ENCODE data around the gene CDKN2AIP.
"Not testable (repeated sequence)": the region's sequence is repeated elsewhere in the genome, so short reads cannot be mapped to it uniquely, and the experiment has no call there.

Gene CDKN2AIP

DNA sequence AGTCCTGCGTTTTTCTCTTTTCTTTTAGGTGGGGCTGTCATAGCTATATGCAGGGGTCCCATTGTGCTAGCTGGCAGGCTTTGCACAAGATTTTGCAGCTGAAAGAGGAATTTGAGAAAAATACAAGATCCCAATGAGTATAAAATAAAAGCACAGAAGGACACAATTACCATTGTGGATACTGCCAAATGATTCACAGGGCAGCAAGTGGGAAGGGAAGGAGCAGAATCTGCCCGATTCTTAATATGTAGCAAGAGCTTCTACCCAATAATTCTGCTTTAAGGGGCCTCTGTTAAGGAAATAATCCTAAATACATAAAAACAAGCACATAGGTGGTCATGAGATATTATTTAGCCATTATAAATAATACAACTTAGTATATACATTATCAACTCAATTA lies 34.5 kb downstream of the CDKN2AIP start:
- H3K4me1 ChIP-seq (ENCODE audit: control insufficient read depth in 1 of 2, insufficient read depth in 2 of 2, low read length in 2 of 2): no peaks in the 10 kb centered on the region
- H3K4me3 ChIP-seq (ENCODE audit: low read depth in 1 of 2, low read length in 2 of 2): no peak overlapping the region
- H3K36me3 ChIP-seq (ENCODE audit: control insufficient read depth in 1 of 2, insufficient read depth in 2 of 2, low read length in 2 of 2): no peaks in the 10 kb centered on the region
- no peak overlapping the region for H3K27ac ChIP-seq (ENCODE audit: low read length)
- H3K9me3 ChIP-seq (ENCODE audit: control insufficient read depth in 1 of 2, low read length in 2 of 2): no peaks in the 10 kb centered on the region
- H3K27me3 ChIP-seq (ENCODE audit: low read depth, low read length): no peaks in the 10 kb centered on the region

DNA sequence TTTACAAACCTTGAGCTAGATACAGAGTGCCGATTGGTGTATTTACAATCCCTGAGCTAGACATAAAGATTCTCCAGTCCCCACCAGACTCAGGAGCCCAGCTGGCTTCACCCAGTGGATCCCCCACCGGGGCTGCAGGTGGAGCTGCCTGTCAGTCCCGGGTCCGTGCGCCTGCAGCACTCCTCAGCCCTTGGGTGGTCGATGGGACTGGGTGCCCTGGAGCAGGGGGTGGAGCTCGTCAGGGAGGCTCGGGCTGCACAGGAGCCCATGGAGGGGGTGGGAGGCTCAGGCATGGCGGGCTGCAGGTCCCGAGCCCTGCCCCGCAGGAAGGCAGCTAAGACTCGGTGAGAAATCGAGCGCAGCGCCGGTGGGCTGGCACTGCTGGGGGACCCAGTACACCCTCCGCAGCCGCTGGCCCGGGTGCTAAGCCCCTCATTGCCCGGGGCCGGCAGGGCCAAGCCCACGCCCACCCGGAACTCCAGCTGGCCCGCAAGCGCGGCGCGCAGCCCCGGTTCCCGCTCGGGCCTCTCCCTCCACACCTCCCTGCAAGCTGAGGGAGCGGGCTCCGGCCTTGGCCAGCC lies 38.2 kb downstream of the CDKN2AIP start:
- H3K27ac ChIP-seq (ENCODE audit: low read length); H3K9me3 ChIP-seq (ENCODE audit: control insufficient read depth in 1 of 2, low read length in 2 of 2); H3K4me1 ChIP-seq (ENCODE audit: control insufficient read depth in 1 of 2, insufficient read depth in 2 of 2, low read length in 2 of 2); H3K27me3 ChIP-seq (ENCODE audit: low read depth, low read length); H3K36me3 ChIP-seq (ENCODE audit: control insufficient read depth in 1 of 2, insufficient read depth in 2 of 2, low read length in 2 of 2); H3K4me3 ChIP-seq (ENCODE audit: low read depth in 1 of 2, low read length in 2 of 2): not testable (repeated sequence)

- Histone ChIP-seq H3K4me3 (ENCODE audit: low read depth in 1 of 2, low read length in 2 of 2) (no peak overlapping the region), H3K4me1 (ENCODE audit: control insufficient read depth in 1 of 2, insufficient read depth in 2 of 2, low read length in 2 of 2) (no peaks in the 10 kb centered on the region), H3K27me3 (ENCODE audit: low read depth, low read length) (no peaks in the 10 kb centered on the region), H3K27ac (ENCODE audit: low read length) (no peak overlapping the region), H3K36me3 (ENCODE audit: control insufficient read depth in 1 of 2, insufficient read depth in 2 of 2, low read length in 2 of 2) (no peaks in the 10 kb centered on the region), H3K9me3 (ENCODE audit: control insufficient read depth in 1 of 2, low read length in 2 of 2) (no peaks in the 10 kb centered on the region)
Observed at GRCh38 chr4:183483997-183484396, 39.6 kb downstream of the CDKN2AIP start.

DNA sequence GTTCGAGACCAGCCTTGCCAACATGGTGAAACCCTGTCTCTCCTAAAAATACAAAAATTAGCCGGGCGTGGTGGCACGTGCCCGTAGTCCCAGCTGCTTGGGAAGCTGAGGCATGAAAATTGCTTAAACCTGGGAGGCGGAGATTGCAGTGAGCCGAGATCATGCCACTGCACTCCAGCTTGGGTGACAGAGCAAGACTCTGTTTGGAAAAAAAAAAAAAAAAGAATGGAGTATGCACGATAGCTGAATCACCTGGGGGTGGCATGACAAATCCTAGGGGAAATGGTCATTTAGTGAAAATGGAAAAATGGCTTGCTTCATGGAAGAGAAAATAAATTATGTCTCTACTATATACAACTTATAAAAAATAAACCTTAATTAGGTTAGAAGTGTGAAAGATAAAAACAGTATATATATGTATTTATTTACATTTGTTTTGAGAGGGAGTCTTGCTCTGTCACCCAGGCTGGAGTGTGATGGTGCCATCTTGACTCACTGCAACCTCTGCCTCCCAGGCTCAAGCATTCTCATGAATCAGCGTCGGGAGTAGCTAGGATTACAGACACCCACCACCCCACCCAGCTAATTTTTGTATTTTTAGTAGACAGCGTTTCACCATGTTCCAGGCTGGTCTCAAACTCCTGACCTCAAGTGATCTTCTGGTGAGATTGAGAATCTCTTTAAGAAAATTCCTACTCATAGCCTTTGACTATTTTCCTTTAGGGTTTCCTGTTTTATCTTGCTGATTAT lies 41.1 kb downstream of the CDKN2AIP start:
- Histone ChIP-seq H3K36me3 (ENCODE audit: control insufficient read depth in 1 of 2, insufficient read depth in 2 of 2, low read length in 2 of 2) (no peaks in the 10 kb centered on the region), H3K4me3 (ENCODE audit: low read depth in 1 of 2, low read length in 2 of 2) (no peak overlapping the region), H3K27ac (ENCODE audit: low read length) (no peak overlapping the region), H3K27me3 (ENCODE audit: low read depth, low read length) (no peaks in the 10 kb centered on the region), H3K4me1 (ENCODE audit: control insufficient read depth in 1 of 2, insufficient read depth in 2 of 2, low read length in 2 of 2) (no peaks in the 10 kb centered on the region), H3K9me3 (ENCODE audit: control insufficient read depth in 1 of 2, low read length in 2 of 2) (no peaks in the 10 kb centered on the region)

DNA sequence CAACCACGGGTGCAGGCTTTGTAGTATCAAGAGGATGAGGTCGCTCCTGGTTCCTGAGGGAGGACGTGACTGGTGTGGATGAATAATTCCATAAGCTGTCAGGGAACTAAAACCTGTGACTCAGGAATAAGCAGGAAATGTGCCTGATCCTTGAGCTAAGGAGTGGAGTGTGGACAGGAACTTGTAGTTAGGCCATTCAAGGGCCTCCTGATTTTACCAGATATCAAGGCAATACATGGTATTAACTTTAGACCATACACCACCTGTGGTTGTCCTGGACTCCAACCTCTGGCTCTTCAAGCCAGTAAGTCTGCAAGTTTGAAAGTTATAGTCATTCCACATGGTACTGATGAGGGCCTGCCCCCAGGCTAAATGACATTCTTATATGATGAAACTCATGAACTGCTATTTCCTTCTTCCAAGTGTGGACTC lies 48.4 kb downstream of the CDKN2AIP start:
- Histone ChIP-seq H3K9me3 (ENCODE audit: control insufficient read depth in 1 of 2, low read length in 2 of 2) (no peaks in the 10 kb centered on the region), H3K27me3 (ENCODE audit: low read depth, low read length) (no peaks in the 10 kb centered on the region), H3K4me1 (ENCODE audit: control insufficient read depth in 1 of 2, insufficient read depth in 2 of 2, low read length in 2 of 2) (no peaks in the 10 kb centered on the region), H3K4me3 (ENCODE audit: low read depth in 1 of 2, low read length in 2 of 2) (no peak overlapping the region), H3K27ac (ENCODE audit: low read length) (no peak overlapping the region), H3K36me3 (ENCODE audit: control insufficient read depth in 1 of 2, insufficient read depth in 2 of 2, low read length in 2 of 2) (peaks cover 0 to 8% of the 10 kb centered on the region in 2 donors)

GRCh38 chr4:183493246-183493645 lies 48.8 kb downstream of the CDKN2AIP start:
- no peak overlapping the region for H3K4me3 ChIP-seq (ENCODE audit: low read depth in 1 of 2, low read length in 2 of 2)
- peaks cover 0 to 8% of the 10 kb centered on the region in 2 donors for H3K36me3 ChIP-seq (ENCODE audit: control insufficient read depth in 1 of 2, insufficient read depth in 2 of 2, low read length in 2 of 2)
- no peaks in the 10 kb centered on the region for H3K9me3 ChIP-seq (ENCODE audit: control insufficient read depth in 1 of 2, low read length in 2 of 2)
- no peaks in the 10 kb centered on the region for H3K27me3 ChIP-seq (ENCODE audit: low read depth, low read length)
- no peaks in the 10 kb centered on the region for H3K4me1 ChIP-seq (ENCODE audit: control insufficient read depth in 1 of 2, insufficient read depth in 2 of 2, low read length in 2 of 2)
- no peak overlapping the region for H3K27ac ChIP-seq (ENCODE audit: low read length)

GRCh38 chr4:183495184-183495583 lies 50.7 kb downstream of the CDKN2AIP start:
- no peaks in the 10 kb centered on the region for H3K9me3 ChIP-seq (ENCODE audit: control insufficient read depth in 1 of 2, low read length in 2 of 2)
- H3K4me1 ChIP-seq (ENCODE audit: control insufficient read depth in 1 of 2, insufficient read depth in 2 of 2, low read length in 2 of 2): no peaks in the 10 kb centered on the region
- peaks cover 0 to 8% of the 10 kb centered on the region in 2 donors for H3K36me3 ChIP-seq (ENCODE audit: control insufficient read depth in 1 of 2, insufficient read depth in 2 of 2, low read length in 2 of 2)
- no peaks in the 10 kb centered on the region for H3K27me3 ChIP-seq (ENCODE audit: low read depth, low read length)
- no peak overlapping the region for H3K27ac ChIP-seq (ENCODE audit: low read length)
- no peak overlapping the region for H3K4me3 ChIP-seq (ENCODE audit: low read depth in 1 of 2, low read length in 2 of 2)
